PC-3 (cell line): ENCODE data around the gene CCDC90B. TPM values are rescaled to one million over a fixed set of nuclear protein-coding genes. Genes with fewer than 3 reads are reported as not detected.

Experiments
- ATAC-seq: fragments of 200-7000 bp; cut with Tn5 transposase; 2 replicates; pipeline ENCODE4 v1.9.1; 2020; ENCODE audit warnings: mild to moderate bottlenecking, moderate library complexity
- BruUV-seq: library from RNA; stranded (reverse); fragments of 400-500 nt; replicated peaks from 2 replicates; lab custom pipeline; 2021; lab: Mats Ljungman, UMichigan
- CTCF ChIA-PET: fragments of 300-600 bp; sonication (Branson Sonifier 250); formaldehyde crosslinking; loops from one replicate; lab custom pipeline; 2022; ENCODE audit warnings: antibody characterized with exemption; lab: Charles Lee
- POLR2A ChIA-PET: fragments of 300-600 bp; sonication (Branson Sonifier 250); formaldehyde crosslinking; loops from one replicate; lab custom pipeline; 2022; ENCODE audit warnings: antibody characterized with exemption; ENCODE audit not compliant: unreplicated experiment; lab: Charles Lee
- DNase-seq: peaks from one replicate; pipeline ENCODE4 v3.0.0-alpha.2; 2015
- H2AFZ ChIP-seq: fragments of 300-600 bp; sonication (generic); 2 replicates; pipeline ENCODE4 v1.6.0; 2016; ENCODE audit warnings: antibody characterized with exemption, low read length
- H3F3A ChIP-seq: fragments of 300-600 bp; sonication (generic); one replicate; pipeline ENCODE4 v1.6.0; 2017; ENCODE audit warnings: antibody characterized with exemption, low read length, control low read depth, mild to moderate bottlenecking; ENCODE audit not compliant: unreplicated experiment
- H3K27ac ChIP-seq: fragments of 300-600 bp; sonication (generic); 2 replicates; pipeline ENCODE4 v1.5.1; 2016; ENCODE audit warnings: mild to moderate bottlenecking, low read length
- H3K27me3 ChIP-seq: fragments of 300-600 bp; sonication (generic); 2 replicates; pipeline ENCODE4 v1.6.1; 2016; ENCODE audit warnings: low read length, mixed read lengths
- H3K36me3 ChIP-seq: fragments of 300-600 bp; sonication (generic); 2 replicates; pipeline ENCODE4 v1.6.1; 2016; ENCODE audit warnings: low read depth, mixed run types, low read length, mixed read lengths
- H3K4me1 ChIP-seq: fragments of 300-600 bp; sonication (generic); 2 replicates; pipeline ENCODE4 v1.5.1; 2016; ENCODE audit warnings: low read length; ENCODE audit not compliant: insufficient read depth
- H3K4me2 ChIP-seq: fragments of 300-600 bp; sonication (generic); 2 replicates; pipeline ENCODE4 v1.6.0; 2016; ENCODE audit warnings: low read length
- H3K4me3 ChIP-seq: fragments of 300-600 bp; sonication (generic); 2 replicates; pipeline ENCODE4 v1.5.1; 2016; ENCODE audit warnings: mild to moderate bottlenecking, low read length, mixed read lengths
- H3K79me2 ChIP-seq: fragments of 300-600 bp; sonication (generic); 2 replicates; pipeline ENCODE4 v1.6.1; 2017; ENCODE audit warnings: low read length, mixed read lengths
- H3K9ac ChIP-seq: fragments of 300-600 bp; sonication (generic); 2 replicates; pipeline ENCODE4 v1.6.0; 2016; ENCODE audit warnings: mild to moderate bottlenecking, low read length
- H3K9me2 ChIP-seq: fragments of 300-600 bp; sonication (generic); replicated peaks from 2 replicates; pipeline ENCODE4 v1.6.1; 2016; ENCODE audit warnings: mixed run types, low read length, mixed read lengths
- H3K9me3 ChIP-seq: fragments of 300-600 bp; sonication (generic); 2 replicates; pipeline ENCODE4 v1.6.1; 2016; ENCODE audit warnings: low read length, mixed read lengths
- H4K20me1 ChIP-seq: fragments of 300-600 bp; sonication (generic); 2 replicates; pipeline ENCODE4 v1.6.1; 2016; ENCODE audit warnings: low read length, mixed read lengths
- CTCF ChIP-seq: fragments of 300-600 bp; sonication (generic); conservative IDR thresholded peaks from 2 replicates; pipeline ENCODE4 v1.5.1; 2017; ENCODE audit warnings: antibody characterized with exemption, low read depth, mild to moderate bottlenecking, low read length
- EZH2 ChIP-seq: fragments of 300-600 bp; sonication (generic); IDR thresholded peaks from one replicate; pipeline ENCODE4 v1.6.1; 2017; ENCODE audit warnings: antibody characterized with exemption, mild to moderate bottlenecking, low read length; ENCODE audit not compliant: unreplicated experiment
- EZH2phosphoT487 ChIP-seq: fragments of 300-600 bp; sonication (generic); IDR thresholded peaks from 2 replicates; pipeline ENCODE4 v1.6.1; 2018; ENCODE audit warnings: mild to moderate bottlenecking, antibody characterized with exemption, low read length, borderline replicate concordance
- intact Hi-C: fragments of 100-400 bp; cut with micrococcal nuclease; formaldehyde crosslinking; loops from 2 replicates; pipeline ENCODE4 v1.9.0; 2023
- total RNA-seq: library from RNA; depleted of rRNA; stranded (reverse); fragments of >200 nt; gene quantifications from 2 replicates; pipeline ENCODE4 v1.2.3, GENCODE V29; 2014

Gene CCDC90B
- total RNA-seq, 1 experiment from 2014 or later = 59.4 TPM

GRCh38 chr11:83282084-83282716, 4.0 kb downstream of the CCDC90B start:
- Histone ChIP-seq H3K79me2 (peaks cover 54% of the 10 kb centered on the region), H3K9ac (no peak overlapping the region), H3K9me2 (no peaks in the 10 kb centered on the region), H3K27me3 (no peaks in the 10 kb centered on the region), H3K4me1 (peaks cover 33% of the 10 kb centered on the region), H3K4me3 (no peak overlapping the region), H3K9me3 (no peaks in the 10 kb centered on the region), H3K27ac (no peak overlapping the region), H3K36me3 (peaks cover 9% of the 10 kb centered on the region; the same call in 1 of the 2 replicates), H2AFZ (no peak overlapping the region), H4K20me1 (no peaks in the 10 kb centered on the region), H3F3A (no peaks in the 10 kb centered on the region), H3K4me2 (peak overlapping the region; percentile 94)
- peak; percentile 6 for ATAC-seq
- ChIA-PET CTCF (interaction anchor here (0.8 to 1.2 kb wide), 3 partner anchors 11 to 381 kb away, joined by 3 to 9 read pairs (median 4); partner anchors contain the start of gene DDIAS), POLR2A (interaction anchor here (0.5 to 0.7 kb wide), 4 partner anchors 24 to 416 kb away, joined by 3 read pairs; no protein-coding TSS in a partner anchor)
- TF ChIP-seq EZH2 (no peak), CTCF (no peak)
- intact Hi-C loops = loop anchor here (2.0 to 10.0 kb wide), 2 partner anchors 87 to 567 kb away; no protein-coding TSS in a partner anchor
- peak; percentile 29 for DNase-seq
- no TSS peak for BruUV-seq

GRCh38 chr11:83280256-83280655, 5.9 kb downstream of the CCDC90B start:
- intact Hi-C loops = loop anchor here (10.0 kb wide), 1 partner anchor 565 kb away; no protein-coding TSS in a partner anchor
- H3K79me2 ChIP-seq = peaks cover 51% of the 10 kb centered on the region
- H2AFZ ChIP-seq = no peak overlapping the region
- H3K27ac ChIP-seq = no peak overlapping the region
- no peaks in the 10 kb centered on the region for H3K9me2 ChIP-seq
- peaks cover 9% of the 10 kb centered on the region; the same call in 1 of the 2 replicates for H3K36me3 ChIP-seq
- no peaks in the 10 kb centered on the region for H3K27me3 ChIP-seq
- no peak for TF ChIP-seq CTCF
- no peak for TF ChIP-seq EZH2phosphoT487
- TF ChIP-seq EZH2 = no peak
- H4K20me1 ChIP-seq = no peaks in the 10 kb centered on the region
- no peak for ATAC-seq
- BruUV-seq = no TSS peak
- ChIA-PET CTCF (no interaction called here), POLR2A (no interaction called here)
- no peak for DNase-seq
- no peak overlapping the region for H3K4me3 ChIP-seq
- H3K4me2 ChIP-seq = no peak overlapping the region
- H3K4me1 ChIP-seq = peaks cover 30% of the 10 kb centered on the region
- no peak overlapping the region for H3K9ac ChIP-seq
- H3K9me3 ChIP-seq = no peaks in the 10 kb centered on the region
- no peaks in the 10 kb centered on the region for H3F3A ChIP-seq

GRCh38 chr11:83278351-83278750, 7.8 kb downstream of the CCDC90B start:
- H4K20me1 ChIP-seq = no peaks in the 10 kb centered on the region
- ChIA-PET POLR2A (no interaction called here), CTCF (no interaction called here)
- H3K4me3 ChIP-seq = no peak overlapping the region
- no peaks in the 10 kb centered on the region for H3F3A ChIP-seq
- intact Hi-C loops = no loop called here
- ATAC-seq (no peak), DNase-seq (no peak)
- TF ChIP-seq EZH2 = no peak
- no peak for TF ChIP-seq EZH2phosphoT487
- TF ChIP-seq CTCF = no peak
- H3K27ac ChIP-seq = no peak overlapping the region
- no peaks in the 10 kb centered on the region for H3K9me2 ChIP-seq
- no peak overlapping the region for H3K9ac ChIP-seq
- peaks cover 32% of the 10 kb centered on the region for H3K79me2 ChIP-seq
- BruUV-seq = no TSS peak
- H3K36me3 ChIP-seq = peaks cover 18% of the 10 kb centered on the region
- no peaks in the 10 kb centered on the region for H3K9me3 ChIP-seq
- no peak overlapping the region for H3K4me2 ChIP-seq
- H2AFZ ChIP-seq = no peak overlapping the region
- H3K27me3 ChIP-seq = no peaks in the 10 kb centered on the region
- peaks cover 14% of the 10 kb centered on the region for H3K4me1 ChIP-seq
